Natural killer cell (primary cell): Measurements from ENCODE around the gene YKT6. TPM values are rescaled to one million over a fixed set of nuclear protein-coding genes. Genes with fewer than 3 reads are reported as not detected.

Source experiments
- ATAC-seq, 3 donors: fragments of 150-1000 bp in 2 of 3; fragments of 200-7000 bp in 1 of 3; cut with Tn5 transposase; 1 replicate in 1 of 3; 2 replicates in 2 of 3; pipeline ENCODE4 v1.10.0; 2021; ENCODE audit warnings: mild to moderate bottlenecking in 2 of 3, moderate library complexity in 2 of 3
- DNase-seq, 2 donors: peaks; one replicate each; pipeline versions ENCODE4 v3.0.0 to v3.0.0-alpha.2; 2013 to 2021; ENCODE audit warnings: mixed read lengths in 1 of 2
- H3K27ac ChIP-seq: one replicate; pipeline ENCODE4 v1.5.1; 2013; ENCODE audit warnings: mild to moderate bottlenecking, low read length
- H3K27me3 ChIP-seq: one replicate; pipeline ENCODE4 v1.6.1; 2013; ENCODE audit warnings: low read length; ENCODE audit not compliant: control insufficient read depth, insufficient read depth
- H3K36me3 ChIP-seq: one replicate; pipeline ENCODE4 v1.6.1; 2013; ENCODE audit warnings: low read length; ENCODE audit not compliant: control insufficient read depth, insufficient read depth
- H3K4me1 ChIP-seq: one replicate; pipeline ENCODE4 v1.6.1; 2013; ENCODE audit warnings: low read length; ENCODE audit not compliant: control insufficient read depth, insufficient read depth
- H3K4me3 ChIP-seq: one replicate; pipeline ENCODE4 v1.5.1; 2013; ENCODE audit warnings: low read length
- H3K9me3 ChIP-seq: one replicate; pipeline ENCODE4 v1.6.1; 2013; ENCODE audit warnings: low read length; ENCODE audit not compliant: control insufficient read depth, insufficient read depth
- H3K27ac Mint-ChIP-seq, 2 donors: one replicate each; pipeline ENCODE4 v1.8.0; 2022; ENCODE audit warnings: mild to moderate bottlenecking in 2 of 2, mixed read lengths in 2 of 2, moderate library complexity in 1 of 2
- H3K27me3 Mint-ChIP-seq, 2 donors: one replicate each; pipeline ENCODE4 v1.8.0; 2022; ENCODE audit warnings: low read depth in 2 of 2, mixed read lengths in 2 of 2
- H3K36me3 Mint-ChIP-seq: one replicate; pipeline ENCODE4 v1.8.0; 2022; ENCODE audit warnings: mixed read lengths
- H3K4me1 Mint-ChIP-seq, 2 donors: one replicate each; pipeline ENCODE4 v1.8.0; 2022; ENCODE audit warnings: mixed read lengths in 2 of 2
- H3K4me3 Mint-ChIP-seq: one replicate; pipeline ENCODE4 v1.8.0; 2022; ENCODE audit warnings: mild to moderate bottlenecking, moderate library complexity, mixed read lengths
- H3K9me3 Mint-ChIP-seq, 2 donors: one replicate each; pipeline ENCODE4 v1.8.0; 2022; ENCODE audit warnings: mixed read lengths in 2 of 2
- CTCF ChIP-seq: fragments of 200-600 bp; IDR thresholded peaks from one replicate; pipeline ENCODE4 v1.8.0; 2022; ENCODE audit warnings: antibody characterized with exemption
- WGBS: methylation state at CpG from one replicate; pipeline ENCODE4 v1.1.7; 2013; ENCODE audit warnings: missing lambda C conversion rate; ENCODE audit not compliant: insufficient coverage; 5-methylcytosine and 5-hydroxymethylcytosine counted together
- intact Hi-C: fragments of 100-400 bp; cut with micrococcal nuclease; formaldehyde crosslinking; loops from one replicate; pipeline ENCODE4 v1.14.2; 2022
- total RNA-seq, 4 donors: library from RNA; stranded (reverse); fragments of 120-200 nt in 1 of 4; gene quantifications; one replicate each; pipeline versions ENCODE4 v1.2.3 to v1.2.4, GENCODE V29; 2013 to 2022

The YKT6 gene
- total RNA-seq, 3 donors from 2014 or later (not counting 1 experiment from before 2014, with no cell fraction given) = 72.4 to 107 (median 87.1) TPM

GRCh38 chr7:44227911-44228310 lies 27.1 kb downstream of the YKT6 start:
- ATAC-seq (no peak), DNase-seq (no peak)
- H3K27me3 Mint-ChIP-seq = peaks cover 0 to 5% of the 10 kb centered on the region in 2 donors
- H3K4me1 Mint-ChIP-seq = no peaks in the 10 kb centered on the region
- H3K36me3 Mint-ChIP-seq = no peaks in the 10 kb centered on the region
- Histone ChIP-seq H3K27me3 (no peaks in the 10 kb centered on the region), H3K4me1 (no peaks in the 10 kb centered on the region), H3K4me3 (no peak overlapping the region), H3K27ac (no peak overlapping the region), H3K36me3 (no peaks in the 10 kb centered on the region), H3K9me3 (no peaks in the 10 kb centered on the region)
- no peak for TF ChIP-seq CTCF
- no peak overlapping the region for H3K4me3 Mint-ChIP-seq
- intact Hi-C loops = no loop called here
- H3K27ac Mint-ChIP-seq = no peak overlapping the region
- 85% methylated on average over 14 of the region's 14 CpGs for WGBS
- no peaks in the 10 kb centered on the region for H3K9me3 Mint-ChIP-seq

GRCh38 chr7:44228571-44229350 lies 28.0 kb downstream of the YKT6 start:
- WGBS = 89% methylated on average over 29 of the region's 29 CpGs
- no peak for DNase-seq
- no peaks in the 10 kb centered on the region for H3K9me3 Mint-ChIP-seq
- Histone ChIP-seq H3K27me3 (no peaks in the 10 kb centered on the region), H3K4me1 (no peaks in the 10 kb centered on the region), H3K4me3 (no peak overlapping the region), H3K9me3 (no peaks in the 10 kb centered on the region), H3K36me3 (no peaks in the 10 kb centered on the region), H3K27ac (no peak overlapping the region)
- H3K4me3 Mint-ChIP-seq = no peak overlapping the region
- H3K27ac Mint-ChIP-seq = no peak overlapping the region
- no peaks in the 10 kb centered on the region for H3K4me1 Mint-ChIP-seq
- no peak for ATAC-seq
- H3K27me3 Mint-ChIP-seq = peaks cover 0 to 5% of the 10 kb centered on the region in 2 donors
- intact Hi-C loops = no loop called here
- H3K36me3 Mint-ChIP-seq = no peaks in the 10 kb centered on the region
- TF ChIP-seq CTCF = no peak

GRCh38 chr7:44229546-44230105 lies 28.8 kb downstream of the YKT6 start:
- DNase-seq (no peak), ATAC-seq (no peak)
- H3K9me3 ChIP-seq = no peaks in the 10 kb centered on the region
- intact Hi-C loops = no loop called here
- no peak overlapping the region for H3K4me3 ChIP-seq
- H3K27me3 ChIP-seq = no peaks in the 10 kb centered on the region
- no peaks in the 10 kb centered on the region for H3K4me1 Mint-ChIP-seq
- H3K9me3 Mint-ChIP-seq = no peaks in the 10 kb centered on the region
- no peak overlapping the region for H3K27ac ChIP-seq
- WGBS = 90% methylated on average over 11 of the region's 11 CpGs
- no peak overlapping the region for H3K4me3 Mint-ChIP-seq
- H3K4me1 ChIP-seq = no peaks in the 10 kb centered on the region
- H3K27me3 Mint-ChIP-seq = peaks cover 0 to 5% of the 10 kb centered on the region in 2 donors
- H3K36me3 ChIP-seq = no peaks in the 10 kb centered on the region
- no peak overlapping the region for H3K27ac Mint-ChIP-seq
- H3K36me3 Mint-ChIP-seq = no peaks in the 10 kb centered on the region
- TF ChIP-seq CTCF = no peak
